LNCAP (cell line): ENCODE data around the gene CAPG.

ENCODE experiments used
- TF ChIP-seq, protein P1 (sequence below): fragments of 450-650 bp; IDR thresholded peaks from 2 replicates; pipeline ENCODE4 v1.5.1; 2017; ENCODE audit warnings: mild to moderate bottlenecking

Gene CAPG

DNA sequence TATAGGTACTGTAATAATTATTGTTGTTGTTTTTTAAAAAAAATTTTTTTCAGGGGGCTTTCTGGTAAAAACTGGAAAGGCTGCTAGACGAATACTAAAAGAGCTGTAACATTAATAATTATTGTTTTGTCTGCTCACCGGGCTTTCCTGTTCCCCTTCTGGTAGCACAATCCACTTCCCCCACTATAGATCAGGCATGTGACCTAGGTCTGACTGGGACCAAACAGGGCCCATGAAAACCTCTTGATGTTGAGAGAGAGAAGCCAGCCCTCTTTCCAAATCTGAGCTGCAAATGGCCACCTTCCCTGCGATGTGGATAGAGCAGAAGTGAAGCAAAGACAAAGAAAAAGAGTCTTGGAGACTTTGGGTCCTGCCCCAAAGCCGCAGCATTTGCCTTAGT lies 31.7 kb upstream of the CAPG start:
- TF ChIP-seq, protein P1, sequence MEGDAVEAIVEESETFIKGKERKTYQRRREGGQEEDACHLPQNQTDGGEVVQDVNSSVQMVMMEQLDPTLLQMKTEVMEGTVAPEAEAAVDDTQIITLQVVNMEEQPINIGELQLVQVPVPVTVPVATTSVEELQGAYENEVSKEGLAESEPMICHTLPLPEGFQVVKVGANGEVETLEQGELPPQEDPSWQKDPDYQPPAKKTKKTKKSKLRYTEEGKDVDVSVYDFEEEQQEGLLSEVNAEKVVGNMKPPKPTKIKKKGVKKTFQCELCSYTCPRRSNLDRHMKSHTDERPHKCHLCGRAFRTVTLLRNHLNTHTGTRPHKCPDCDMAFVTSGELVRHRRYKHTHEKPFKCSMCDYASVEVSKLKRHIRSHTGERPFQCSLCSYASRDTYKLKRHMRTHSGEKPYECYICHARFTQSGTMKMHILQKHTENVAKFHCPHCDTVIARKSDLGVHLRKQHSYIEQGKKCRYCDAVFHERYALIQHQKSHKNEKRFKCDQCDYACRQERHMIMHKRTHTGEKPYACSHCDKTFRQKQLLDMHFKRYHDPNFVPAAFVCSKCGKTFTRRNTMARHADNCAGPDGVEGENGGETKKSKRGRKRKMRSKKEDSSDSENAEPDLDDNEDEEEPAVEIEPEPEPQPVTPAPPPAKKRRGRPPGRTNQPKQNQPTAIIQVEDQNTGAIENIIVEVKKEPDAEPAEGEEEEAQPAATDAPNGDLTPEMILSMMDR: no peak

DNA sequence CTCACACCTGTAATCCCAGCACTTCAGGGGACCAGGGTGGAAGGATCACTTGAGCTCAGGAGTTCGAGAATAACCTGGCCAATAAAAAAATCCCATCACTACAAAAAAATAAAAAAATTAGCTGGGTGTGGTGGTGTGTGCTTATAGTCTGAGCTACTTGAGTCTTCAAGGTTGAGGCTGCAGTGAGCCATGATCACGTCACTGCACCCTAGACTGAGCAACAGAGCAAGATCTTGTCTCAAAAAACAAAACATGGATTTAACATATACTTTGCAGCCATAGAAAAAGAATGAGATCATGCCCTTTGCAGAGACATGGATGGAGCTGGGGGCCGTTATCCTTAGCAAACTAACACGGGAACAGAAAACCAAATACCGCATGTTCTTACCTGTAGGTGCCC lies 30.6 kb upstream of the CAPG start:
- TF ChIP-seq, protein P1: no peak

DNA sequence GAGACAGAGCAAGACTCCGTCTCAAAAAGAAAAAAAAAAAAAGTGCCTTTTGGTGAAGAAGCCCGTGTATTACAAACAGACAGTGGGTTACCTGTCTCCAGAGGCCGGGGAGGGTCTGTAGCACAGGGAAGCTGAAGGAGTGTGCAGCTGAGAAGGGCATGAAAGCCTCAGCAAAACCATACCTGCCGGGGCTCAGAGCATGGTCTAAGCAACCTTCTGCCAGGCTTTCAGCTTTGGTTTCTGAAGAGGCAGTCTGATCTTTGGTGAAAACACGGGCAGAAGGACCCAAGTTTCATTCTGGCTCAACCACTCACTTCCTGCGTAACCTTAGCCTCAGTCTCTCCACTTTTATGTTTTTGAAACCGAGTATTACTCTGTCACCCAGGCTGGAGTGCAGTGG lies 29.8 kb upstream of the CAPG start:
- TF ChIP-seq, protein P1: no peak

DNA sequence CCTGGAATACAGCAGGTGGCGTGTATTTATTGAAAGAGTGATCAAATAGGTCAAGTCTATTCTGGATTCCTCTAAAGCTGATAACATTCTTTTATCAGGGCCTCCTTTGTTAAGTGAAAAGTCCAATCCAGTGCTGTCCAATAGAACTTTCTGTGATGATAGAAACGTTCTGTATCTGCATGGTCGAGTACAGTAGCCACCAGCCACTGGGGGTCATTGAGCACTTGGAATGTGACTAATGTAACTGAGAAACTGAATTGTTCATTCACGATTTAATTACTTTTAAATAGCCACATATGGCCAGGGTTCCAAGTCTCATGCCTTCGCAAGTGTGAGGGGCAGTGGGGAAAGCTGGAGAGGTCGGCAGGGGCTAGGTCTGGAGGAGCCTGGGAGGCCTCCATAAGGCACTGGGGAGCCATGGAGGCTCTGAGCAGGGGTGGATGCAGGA lies 28.9 kb upstream of the CAPG start:
- TF ChIP-seq, protein P1: no peak

DNA sequence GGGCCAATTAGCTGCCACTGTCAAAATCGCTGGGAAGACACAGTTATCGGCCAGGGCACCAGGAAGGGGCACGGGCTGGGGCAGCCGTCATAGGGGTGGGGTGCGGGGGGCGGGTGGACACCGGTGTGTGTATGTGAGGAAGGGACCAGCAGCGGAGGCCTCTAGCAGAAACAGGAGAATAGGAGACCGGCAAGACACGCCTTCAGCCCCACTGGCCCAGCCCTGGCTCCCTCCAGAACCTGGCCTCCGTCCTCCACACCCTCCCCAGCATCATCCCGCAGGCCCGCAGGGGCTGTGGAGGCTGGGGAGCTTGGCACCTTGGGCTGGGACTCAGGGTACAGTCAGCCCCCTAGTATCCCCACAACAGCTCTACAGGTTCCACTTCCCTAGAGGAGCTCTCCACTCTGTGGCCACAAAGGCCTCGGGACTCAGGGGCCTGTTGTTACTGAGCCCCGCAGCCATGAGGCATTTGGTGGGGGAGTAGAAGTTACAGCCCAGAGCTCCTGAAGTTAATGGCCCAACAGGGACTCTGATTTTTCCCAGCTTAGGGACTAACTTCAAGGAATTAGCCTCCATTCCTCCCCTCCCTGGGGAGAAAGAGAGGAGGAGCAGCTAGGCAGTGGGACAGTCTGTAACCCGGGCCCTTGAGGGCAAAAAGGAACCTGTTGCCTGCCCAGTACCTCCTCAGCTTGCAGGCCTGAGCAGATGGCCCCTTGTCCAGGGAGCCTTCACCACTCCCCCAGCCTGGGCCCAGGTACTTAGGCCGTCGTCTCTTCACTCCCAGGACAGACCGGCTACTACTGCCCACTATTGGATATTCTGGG lies 28.2 kb upstream of the CAPG start:
- TF ChIP-seq, protein P1: no peak

DNA sequence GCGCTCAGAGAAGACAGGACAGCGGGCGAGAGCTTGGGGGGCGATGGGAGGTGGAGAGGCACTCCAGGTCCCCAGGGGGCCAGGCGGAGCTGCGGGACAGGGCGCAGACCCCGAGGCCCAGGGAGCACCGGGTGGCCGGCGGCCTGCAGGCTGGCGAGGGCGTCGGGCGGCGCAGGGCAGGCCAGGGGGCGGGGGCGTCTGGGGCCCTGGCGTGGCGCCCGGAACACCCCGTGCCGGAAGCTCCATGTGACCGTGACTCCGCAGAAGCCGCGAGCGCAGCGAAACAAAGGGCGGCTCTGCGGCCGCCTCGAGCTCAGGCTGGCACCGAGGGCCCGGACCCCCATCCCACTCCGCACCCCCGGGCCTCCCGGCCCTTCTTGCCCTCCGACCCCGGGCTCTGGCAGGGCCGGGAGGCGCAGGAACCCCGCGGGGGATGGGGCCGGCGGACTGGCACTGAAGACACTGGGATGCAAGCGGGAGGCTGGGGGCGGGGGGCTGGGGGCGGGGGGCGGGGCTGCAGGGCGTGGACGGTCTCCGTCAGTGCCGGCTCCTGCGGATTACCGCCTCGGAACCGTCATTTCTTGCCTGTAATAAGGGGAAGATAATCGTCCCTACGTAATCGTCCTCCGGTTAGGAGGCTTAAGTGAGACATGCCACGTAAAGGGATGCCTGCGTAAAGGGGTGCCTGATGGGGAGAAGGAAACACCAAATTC lies 27.5 kb upstream of the CAPG start:
- TF ChIP-seq, protein P1: no peak

DNA sequence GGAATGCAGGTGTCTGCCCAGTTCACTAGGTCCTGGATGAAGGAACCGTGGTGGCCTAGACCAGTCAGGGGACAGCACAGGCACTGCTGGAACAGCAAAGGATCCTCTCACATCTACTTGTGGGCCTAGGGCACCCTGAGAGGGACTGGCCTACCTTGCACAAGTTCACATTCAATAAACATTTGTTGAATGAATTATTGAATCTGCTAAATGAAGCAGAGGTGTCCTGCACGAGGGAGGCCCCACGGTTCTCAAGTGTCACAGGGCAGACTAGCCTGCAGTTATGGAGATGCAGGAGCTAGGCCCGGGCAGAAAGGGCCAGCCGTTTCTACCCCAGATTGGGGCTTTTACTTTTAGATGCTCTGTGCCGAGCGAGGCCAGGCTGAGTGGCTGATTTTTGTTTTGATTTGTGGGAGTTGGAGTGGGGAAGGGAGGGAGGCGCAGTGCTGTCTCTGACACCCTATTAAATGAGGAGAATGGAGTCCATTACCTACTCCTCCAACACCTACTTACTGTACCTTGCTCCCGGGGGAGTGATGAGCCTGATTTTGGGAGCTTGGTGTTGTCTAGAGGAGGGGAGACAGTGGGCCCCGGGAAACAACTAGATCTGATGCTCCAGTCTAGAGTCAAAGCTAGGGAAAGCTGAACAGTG lies 26.8 kb upstream of the CAPG start:
- TF ChIP-seq, protein P1: no peak
